IPS DF 19.7 (cell line): ENCODE data around the gene MFRP.

ENCODE experiments used
- DNase-seq: peaks from one replicate; pipeline ENCODE4 v3.0.0-alpha.2; 2013; ENCODE audit warnings: low read depth, low spot score

MFRP gene

DNA sequence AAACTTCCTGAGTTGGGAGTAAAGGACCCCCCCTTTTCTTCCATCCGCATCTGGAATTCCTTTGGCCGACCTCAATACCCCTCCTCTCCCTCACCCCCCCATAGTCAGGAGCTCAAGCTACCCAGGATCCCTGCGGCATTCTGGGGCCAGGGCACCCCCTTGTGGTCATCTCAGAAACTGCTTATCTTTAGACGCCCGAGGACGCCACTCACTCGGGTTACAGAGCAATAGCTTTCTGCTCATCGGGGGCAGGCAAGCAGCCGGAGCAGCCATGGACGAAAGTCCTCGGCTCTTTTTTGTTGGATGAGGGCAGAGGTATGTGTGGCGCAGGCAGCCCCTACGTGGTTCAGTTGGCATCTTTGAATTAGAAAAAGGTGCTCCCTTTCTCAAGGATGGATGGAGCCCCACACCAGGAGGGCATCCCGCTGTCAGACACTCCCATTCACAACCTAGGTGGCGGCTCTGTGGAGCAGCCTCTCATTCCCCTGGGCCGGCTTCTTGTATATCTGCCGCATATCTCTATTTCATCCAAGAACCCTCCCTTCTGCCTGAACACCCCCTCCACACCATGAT, 8.1 kb downstream of the MFRP start:
- no peak for DNase-seq

DNA sequence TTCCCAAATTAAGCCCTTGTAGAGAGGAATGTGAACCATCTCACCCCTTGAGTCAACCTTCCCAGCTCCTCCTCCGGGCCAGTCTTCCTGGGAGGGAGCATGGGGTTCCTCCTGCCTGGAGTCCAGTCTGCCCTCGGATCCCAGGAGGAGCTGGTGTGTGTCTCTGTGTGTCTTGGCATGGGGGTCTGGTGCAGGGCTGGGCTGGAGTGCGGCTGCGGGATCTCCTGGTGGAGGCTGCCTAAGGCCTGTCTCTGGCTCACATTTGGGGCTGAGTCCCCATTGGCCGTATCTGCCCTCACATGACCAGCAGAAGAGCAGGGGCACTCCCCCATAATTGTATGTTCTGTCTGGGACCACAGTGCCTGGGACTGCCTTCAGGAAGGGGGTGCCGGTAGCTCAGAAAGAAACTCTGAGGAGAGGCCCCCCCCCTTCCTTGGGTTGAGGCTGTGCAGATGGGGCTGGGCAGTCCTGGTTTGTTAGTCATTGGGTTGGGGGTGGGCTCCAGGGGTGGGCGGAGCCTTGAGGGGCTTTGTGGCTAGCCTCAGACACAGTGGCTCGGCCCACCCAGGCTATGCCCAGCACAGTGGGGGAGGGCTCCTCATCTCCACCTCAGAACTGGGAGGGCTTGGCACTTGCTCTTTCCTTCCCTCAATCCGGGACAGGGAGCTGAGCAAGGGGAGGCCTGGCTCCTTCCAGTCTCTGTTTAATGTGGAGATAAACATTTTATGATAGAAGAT, 8.8 kb downstream of the MFRP start:
- DNase-seq, result no peak

DNA sequence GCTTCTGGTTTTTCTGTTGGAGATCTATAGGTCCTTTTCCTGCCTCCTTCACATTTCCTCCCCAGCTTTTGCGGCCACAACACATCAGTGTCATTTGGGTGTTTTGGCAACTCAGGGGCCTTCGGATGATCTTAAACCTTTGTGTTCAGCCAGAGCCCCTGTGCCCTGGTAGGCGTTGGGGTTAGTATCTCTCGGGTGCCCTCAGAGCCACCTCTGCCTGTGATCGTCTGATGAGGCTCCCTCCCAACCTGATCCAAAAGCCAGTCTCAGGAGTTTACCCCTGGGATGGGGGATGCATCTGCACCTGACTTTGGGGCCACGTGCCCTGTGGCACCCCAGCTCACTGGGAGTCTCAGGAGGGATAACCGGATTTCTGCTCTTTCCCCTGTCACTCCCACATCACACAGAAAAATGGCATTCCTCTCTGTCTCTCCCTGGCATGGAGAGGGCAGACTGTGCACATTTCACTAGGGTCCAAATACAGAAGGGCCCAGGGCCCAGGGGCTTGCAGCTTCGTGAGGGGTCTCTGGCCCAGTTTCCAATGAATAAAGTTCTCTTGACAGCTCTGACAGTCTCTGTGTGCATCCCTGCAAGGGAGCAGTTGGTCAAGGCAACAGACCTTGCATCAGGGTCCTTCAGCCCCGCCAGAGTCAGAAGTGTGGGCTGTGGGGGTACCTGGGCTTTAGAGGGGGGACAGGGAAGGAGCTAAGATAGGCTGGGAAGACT, 9.6 kb downstream of the MFRP start:
- no peak for DNase-seq

DNA sequence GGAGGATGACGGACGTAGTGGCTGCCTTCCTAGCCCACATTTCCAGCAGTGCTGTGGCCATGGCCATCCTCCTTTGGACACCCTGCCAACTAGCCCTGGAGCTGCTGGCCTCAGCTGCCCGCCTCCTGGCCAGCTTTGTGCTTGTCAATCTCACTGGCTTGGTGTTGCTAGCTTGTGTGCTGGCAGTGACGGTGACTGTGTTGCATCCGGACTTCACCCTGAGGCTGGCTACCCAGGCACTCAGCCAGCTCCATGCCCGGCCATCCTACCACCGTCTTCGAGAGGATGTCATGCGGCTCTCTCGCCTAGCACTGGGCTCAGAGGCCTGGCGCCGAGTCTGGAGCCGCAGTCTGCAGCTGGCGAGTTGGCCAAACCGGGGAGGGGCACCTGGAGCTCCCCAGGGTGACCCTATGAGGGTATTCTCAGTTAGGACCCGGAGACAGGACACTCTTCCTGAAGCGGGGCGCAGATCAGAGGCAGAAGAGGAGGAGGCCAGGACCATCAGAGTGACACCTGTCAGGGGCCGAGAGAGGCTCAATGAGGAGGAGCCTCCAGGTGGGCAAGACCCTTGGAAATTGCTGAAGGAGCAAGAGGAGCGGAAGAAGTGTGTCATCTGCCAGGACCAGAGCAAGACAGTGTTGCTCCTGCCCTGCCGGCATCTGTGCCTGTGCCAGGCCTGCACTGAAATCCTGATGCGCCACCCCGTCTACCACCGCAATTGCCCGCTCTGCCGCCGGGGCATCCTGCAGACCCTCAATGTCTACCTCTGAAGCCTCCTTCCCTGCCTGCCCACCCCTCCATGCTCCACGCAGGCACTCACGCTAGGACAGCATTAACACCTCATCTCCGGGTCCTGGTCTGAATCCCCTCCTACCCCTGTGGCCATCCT, 10.6 kb downstream of the MFRP start:
- no peak for DNase-seq

DNA sequence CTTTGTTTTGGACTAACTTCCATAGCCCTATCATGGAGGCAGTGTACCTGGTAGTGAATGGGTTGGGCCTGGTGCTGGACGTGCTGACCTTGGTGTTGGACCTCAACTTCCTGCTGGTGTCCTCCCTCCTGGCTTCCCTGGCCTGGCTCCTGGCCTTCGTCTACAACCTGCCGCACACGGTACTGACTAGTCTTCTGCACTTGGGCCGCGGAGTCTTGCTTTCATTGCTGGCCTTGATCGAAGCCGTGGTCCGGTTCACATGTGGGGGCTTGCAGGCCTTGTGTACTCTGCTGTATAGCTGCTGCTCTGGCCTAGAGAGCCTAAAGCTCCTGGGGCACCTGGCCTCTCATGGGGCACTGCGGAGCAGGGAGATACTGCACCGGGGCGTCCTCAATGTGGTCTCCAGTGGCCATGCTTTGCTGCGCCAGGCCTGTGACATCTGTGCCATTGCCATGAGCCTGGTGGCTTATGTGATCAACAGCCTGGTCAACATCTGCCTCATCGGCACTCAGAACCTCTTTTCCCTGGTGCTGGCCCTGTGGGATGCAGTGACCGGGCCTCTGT, 11.3 kb downstream of the MFRP start:
- no peak for DNase-seq

DNA sequence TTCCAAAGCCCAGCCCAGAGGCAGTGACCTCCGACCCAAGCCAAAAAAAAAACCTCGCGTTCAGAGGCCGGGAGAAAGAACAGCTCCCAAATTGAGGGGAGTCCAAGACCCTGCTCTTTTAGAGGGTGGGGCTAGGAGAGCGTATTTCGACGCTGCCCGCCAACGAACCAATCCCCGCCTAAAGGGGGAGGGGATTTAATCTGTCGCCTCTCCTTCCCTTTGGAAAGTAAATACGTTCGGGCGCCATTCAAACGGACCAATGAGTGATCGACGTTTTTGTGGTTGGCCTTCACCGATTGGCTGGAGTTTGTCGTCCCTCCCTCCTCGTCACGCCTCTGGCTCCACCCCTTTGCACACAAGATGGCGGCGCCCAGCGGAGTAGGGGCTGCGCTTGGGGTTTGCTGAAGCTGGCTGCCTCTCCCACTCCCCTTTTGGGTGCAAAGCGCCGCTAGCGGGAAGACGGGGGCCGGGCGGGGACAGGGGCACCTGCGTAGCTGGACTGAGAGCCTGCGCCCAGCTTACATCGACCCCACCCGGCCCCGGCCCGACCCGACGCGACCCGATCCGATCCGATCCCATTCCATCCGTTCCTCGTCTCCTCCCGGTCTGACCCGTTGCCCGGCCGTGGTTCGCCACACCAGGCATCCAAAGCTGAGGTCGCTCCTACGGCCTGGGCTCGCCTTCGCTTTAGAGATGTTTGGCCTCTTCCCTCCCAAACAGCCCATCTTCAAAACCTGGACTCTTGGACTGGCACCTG, 12.2 kb downstream of the MFRP start, which contains the start of gene RNF26:
RNF26 (plus strand) TSS at position 354 of the 757 bp plus-strand sequence. CDS start 596 bp downstream, outside the sequence.
- DNase-seq, result peak; percentile 98

DNA sequence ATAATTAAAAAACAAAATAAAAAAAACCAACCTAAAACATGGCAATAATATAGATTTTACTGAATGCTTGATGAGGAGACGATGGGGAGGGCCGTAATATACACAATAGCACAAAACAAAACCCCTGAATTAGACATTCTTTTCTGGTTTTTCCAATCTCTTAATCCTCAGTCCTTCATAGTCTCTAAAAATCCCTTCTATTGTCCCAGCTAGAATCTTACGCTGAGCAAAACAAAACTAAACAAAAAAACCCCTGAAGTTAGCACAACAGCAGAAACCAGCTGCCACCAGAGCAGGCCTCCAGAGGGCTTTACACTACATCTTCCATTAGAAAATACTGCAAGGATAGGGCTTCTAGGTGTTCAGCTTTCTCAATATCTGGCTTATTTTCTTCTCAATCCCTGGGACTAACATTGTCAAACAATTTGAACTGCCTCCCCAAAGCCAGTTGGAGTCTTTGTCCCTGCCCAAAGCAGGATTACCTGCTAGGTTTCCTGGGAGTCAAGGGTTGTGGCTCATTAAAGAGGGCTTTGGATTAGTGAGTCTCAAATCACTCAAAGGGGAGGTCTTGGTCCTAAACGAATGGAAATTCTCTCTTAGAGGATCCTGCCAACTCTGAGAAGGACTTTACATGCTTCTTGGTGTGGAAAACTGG, 14.3 kb downstream of the MFRP start:
- DNase-seq, result no peak

DNA sequence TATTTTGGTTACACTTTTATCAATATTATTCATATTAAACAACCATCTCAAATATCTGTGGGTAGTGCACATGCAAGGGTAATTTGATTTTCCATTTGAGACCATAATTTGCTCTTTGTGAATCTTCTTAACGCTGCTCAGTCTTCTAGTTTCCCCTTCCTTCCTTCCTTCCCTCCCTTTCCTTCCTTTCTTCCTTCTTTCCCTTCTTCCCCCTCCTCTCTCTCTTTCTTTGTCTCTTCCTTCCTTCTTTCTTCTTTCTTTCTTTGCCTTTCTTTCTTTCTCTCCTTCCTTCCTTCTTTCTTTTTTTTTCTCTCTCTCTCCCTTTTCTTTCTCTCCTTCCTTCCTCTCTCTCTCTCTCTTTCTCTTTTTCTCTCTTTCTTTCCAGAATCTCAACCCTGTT, 16.3 kb downstream of the MFRP start:
- DNase-seq, result no peak

DNA sequence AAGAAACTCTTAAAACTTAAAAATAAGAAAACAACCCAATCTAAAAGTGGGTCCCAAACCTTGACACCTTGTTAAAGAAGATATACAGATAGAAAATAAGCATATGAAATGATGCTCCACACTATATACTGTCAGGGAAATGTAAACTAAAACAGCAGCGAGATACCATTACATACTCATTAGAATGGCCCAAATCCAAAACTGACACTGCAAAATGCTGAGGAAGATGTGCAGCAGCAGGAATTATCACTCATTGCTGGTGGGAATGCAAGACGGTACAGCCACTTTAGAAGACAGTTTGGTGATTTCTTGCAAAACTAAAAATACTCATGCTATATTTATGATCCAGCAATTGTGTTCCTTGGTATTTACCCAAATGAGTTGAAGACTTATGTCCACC, 17.2 kb downstream of the MFRP start:
- no peak for DNase-seq

DNA sequence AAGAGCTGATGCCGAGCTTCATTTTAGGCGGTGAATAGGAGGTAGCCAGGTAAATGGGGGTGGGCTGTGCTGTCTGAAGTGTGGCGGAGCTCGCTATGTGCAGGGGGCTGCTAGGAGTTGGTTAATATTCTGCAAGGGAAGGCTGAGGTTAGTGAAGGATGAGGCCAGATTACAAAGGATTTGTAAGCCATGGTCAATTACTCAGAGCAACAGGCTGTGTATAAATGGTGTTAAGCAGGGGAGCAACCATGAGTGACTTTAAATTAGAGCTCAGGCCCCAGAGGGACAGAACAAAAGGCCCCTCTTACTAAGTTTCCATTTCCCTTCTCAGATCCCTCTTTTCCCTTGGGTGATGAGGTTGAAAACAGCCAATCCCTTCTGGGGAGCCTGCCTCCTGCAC, 22.3 kb downstream of the MFRP start:
- DNase-seq, result no peak

DNA sequence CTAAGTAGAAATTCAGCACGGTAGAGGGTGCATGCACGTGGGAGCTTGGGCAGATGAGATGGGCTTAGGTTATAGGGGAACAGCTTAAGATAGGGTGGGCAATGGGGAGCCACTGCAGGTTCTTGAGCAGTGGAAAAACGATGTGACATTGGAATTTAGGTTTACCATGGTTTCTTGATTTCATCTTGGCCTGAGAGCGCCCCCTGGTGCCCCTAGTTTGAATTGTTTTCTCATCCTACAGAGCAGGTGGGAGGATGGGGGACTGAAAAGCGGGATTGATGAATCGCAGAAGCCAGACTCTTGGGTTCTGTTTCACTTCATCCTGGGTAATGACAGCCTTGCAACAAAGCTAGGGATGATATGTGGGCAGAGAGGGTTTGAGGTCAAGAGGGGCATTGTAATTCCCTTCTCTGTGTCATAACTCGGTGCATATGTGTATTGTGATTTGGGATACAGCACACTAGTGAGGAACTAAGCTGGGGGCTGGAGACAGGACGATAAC, 22.9 kb downstream of the MFRP start:
- no peak for DNase-seq

DNA sequence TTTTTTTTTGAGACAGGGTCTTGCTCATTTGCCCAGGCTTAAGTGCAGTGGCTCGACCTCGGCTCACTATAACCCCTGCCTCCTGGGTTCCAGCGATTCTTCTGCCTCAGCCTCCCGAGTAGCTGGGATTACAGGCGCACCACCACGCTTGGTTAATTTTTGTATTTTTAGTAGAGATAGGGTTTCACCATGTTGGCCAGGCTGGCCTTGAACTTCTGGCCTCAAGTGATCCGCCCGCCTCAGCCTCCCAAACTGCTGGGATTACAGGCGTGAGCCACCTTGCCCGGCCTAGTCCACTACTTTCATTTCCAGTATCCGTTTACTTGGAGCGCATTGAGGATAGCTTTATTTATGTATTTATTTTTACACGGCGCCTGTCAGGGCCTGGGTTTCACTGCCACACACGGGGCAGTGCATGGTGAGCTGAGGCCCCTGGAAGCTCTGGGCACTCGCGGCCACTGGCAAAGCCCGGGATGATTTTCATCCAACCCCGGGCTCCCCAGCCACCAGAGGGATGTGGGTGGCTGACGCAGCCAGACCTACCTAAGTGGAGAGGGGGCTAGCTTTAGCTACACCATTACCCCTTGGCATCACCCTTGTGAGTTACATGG, 23.5 kb downstream of the MFRP start:
- DNase-seq, result no peak

DNA sequence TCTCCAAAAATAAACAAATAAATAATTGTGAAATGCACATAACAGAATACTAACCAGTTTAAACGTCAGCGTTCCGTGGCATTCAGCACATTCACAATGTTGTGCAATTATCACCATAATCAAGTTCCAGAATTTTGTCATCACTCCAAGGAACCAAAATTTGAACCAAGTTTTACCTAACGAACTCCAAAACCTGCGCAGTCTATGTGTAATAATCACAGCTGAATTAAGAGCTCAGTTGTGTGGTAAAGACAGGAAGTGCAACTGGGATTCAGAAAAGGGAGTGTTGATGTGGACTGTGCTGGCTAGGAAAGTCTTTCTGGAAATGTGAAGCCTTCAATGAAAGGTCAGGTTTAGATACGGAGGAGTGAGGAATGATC, 24.2 kb downstream of the MFRP start:
- no peak for DNase-seq

DNA sequence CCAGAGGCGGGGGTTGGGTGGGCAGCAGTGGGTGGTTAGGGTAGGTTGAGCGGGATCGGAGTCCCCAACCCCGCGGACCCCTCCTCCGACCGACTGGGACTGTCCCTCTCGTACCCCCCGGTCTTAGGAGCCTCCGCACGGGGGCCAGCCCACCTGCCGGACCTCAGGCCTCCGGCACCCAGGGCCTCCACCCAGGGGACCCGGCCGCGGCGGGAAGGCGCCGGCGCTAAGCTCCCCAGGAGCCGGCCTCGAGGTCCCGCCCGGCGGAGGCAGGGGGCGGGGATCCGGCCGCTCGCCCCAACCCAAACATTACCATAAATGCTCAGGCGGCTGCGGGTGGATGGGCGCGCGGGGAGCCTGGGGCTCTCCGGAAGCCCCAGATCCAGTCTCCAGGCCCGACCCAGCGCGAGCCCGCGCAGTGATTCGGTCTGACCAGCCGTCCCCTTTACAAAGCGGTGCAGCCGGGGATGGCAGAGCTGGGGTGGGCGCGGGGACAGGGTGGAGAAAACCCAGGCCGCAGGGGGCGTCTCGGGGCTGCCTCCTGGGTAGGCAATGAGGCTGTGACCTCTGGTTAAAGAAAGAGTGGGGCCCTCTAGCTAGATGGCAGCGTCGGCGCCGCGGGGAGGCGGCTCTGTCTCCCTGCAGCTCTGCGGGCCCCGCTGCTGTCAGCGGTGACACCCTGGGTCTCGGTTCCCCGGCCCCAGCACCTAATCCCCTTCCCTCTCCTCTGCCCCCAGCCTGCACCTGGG, 25.6 kb downstream of the MFRP start:
- no peak for DNase-seq

DNA sequence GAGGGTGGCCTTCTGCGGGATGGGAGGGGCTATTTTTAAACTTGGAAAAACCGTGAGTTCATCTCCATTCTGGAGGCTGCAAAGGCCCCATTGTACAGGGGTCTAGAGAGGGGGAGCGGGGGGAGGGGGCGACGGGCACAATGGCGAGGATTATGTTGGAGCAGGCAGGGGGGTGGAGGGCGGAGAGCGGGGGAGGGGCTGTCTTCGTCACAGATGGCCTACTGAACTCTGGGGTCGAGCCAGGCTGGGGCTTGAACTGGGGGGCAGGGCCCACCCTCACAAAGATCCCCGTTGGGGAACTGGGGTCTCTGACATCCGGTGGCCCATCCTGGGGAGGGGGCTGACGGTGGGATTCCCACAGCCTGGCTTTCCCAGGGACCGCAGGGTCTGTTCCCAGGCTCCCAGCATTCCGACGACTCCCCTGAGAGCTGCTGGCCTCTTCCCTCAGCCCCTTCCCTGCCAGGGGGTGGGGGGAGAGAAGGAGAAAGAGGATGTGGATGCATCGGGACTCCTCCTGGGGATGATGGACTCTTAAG, 26.2 kb downstream of the MFRP start:
- DNase-seq, result no peak

DNA sequence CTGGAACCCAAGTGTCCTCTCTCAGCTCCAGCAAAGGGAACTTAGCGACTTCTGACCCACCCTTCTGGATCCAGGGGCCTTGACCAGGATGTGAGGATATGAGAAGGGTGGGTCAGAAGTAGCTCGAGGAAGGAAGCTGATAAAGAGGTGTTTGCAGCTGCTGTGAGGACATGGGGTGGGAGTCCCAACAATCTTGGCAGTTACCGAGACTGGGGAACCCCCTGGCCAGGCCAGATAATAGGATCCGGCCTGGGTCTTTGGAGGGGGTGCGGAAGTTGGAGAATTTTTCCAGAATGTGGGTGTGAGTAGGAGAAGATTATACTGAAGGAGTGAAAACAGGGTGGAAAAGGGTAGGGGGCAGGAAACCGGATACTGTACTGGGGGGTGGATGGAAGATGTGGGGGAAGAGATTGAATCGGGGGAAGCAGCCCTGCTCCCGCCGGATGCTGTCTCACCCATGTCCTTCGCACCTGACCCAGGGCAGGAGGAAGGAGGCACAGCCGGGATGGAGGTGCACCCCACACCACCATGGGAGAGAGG, 26.7 kb downstream of the MFRP start:
- DNase-seq, result no peak

DNA sequence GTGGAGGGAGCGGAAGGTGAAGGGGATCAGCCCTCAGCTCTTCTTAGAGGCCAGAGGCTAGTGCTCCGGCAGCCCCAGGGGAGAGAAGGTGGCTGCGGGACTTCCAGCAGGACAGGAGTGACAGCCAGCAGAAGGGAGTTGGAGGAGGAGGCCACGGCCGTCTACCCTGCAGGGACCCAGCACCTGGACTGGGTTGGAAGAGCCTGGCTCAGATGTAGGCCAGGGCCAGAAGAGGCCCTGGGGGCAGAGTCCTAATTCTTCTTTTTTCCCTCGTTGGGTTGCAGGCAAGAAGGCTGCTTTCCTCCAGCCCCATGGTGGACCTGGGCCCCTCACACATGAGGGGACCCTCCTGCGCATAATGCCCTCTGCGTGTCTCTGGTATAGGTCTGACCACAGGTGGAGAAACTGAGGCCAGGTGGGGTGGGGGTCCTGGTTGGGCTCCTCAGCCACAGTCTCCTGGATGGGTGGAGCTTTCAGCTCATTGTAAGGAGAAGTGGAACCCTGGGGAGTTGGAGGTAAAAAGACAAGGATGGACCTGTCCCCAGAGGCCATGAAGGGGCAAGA, 27.3 kb downstream of the MFRP start:
- DNase-seq, result no peak
